SK-N-SH treated with all-trans-retinoic acid at 6 μM for 48 hours (cell line): Measurements from ENCODE around the gene BIRC2.

Experiments used
- ATAC-seq: fragments of 200-7000 bp; cut with Tn5 transposase; 3 replicates; pipeline ENCODE4 v1.9.1; 2020; ENCODE audit warnings: mild to moderate bottlenecking, moderate library complexity
- ARNTL ChIP-seq: fragments of 450-650 bp; formaldehyde crosslinking; IDR thresholded peaks from 2 replicates; pipeline ENCODE4 v1.5.0; 2020; ENCODE audit warnings: low read depth, mild to moderate bottlenecking, moderate library complexity, borderline replicate concordance
- BACH2 ChIP-seq: fragments of 250-450 bp; sonication (Bioruptor Pico); IDR thresholded peaks from 2 replicates; pipeline ENCODE4 v1.9.0; 2021; ENCODE audit warnings: mild to moderate bottlenecking, borderline replicate concordance
- CREB5 ChIP-seq: fragments of 250-450 bp; sonication (Bioruptor Pico); IDR thresholded peaks from 2 replicates; pipeline ENCODE4 v1.5.1; 2020; ENCODE audit warnings: low read depth, mild to moderate bottlenecking, moderate library complexity
- CSDC2 ChIP-seq: fragments of 250-450 bp; sonication (Bioruptor Pico); IDR thresholded peaks from 2 replicates; pipeline ENCODE4 v1.5.0; 2020; ENCODE audit warnings: mild to moderate bottlenecking, moderate library complexity
- CSRNP3 ChIP-seq: fragments of 250-450 bp; sonication (Bioruptor Pico); IDR thresholded peaks from 2 replicates; pipeline ENCODE4 v1.5.1; 2021; ENCODE audit warnings: mild to moderate bottlenecking, moderate library complexity
- ESRRG ChIP-seq: fragments of 250-450 bp; sonication (Bioruptor Pico); IDR thresholded peaks from 2 replicates; pipeline ENCODE4 v1.6.1; 2021; ENCODE audit warnings: mild to moderate bottlenecking
- GLIS3 ChIP-seq: fragments of 250-450 bp; sonication (Bioruptor Pico); IDR thresholded peaks from 2 replicates; pipeline ENCODE4 v1.5.0; 2020; ENCODE audit warnings: mild to moderate bottlenecking, moderate library complexity
- ISL1 ChIP-seq: fragments of 250-450 bp; sonication (Bioruptor Pico); IDR thresholded peaks from 2 replicates; pipeline ENCODE4 v2.1.2; 2022; ENCODE audit warnings: mild to moderate bottlenecking, moderate library complexity
- OSR1 ChIP-seq: fragments of 250-450 bp; sonication (Bioruptor Pico); IDR thresholded peaks from 2 replicates; pipeline ENCODE4 v1.8.0; 2022; ENCODE audit warnings: moderate library complexity, mild to moderate bottlenecking, inconsistent platforms
- POU6F1 ChIP-seq: fragments of 250-450 bp; sonication (Bioruptor Pico); IDR thresholded peaks from 2 replicates; pipeline ENCODE4 v1.8.0; 2021; ENCODE audit warnings: low read depth, mild to moderate bottlenecking, moderate library complexity, borderline replicate concordance
- PPARA ChIP-seq: fragments of 250-450 bp; sonication (Bioruptor Pico); IDR thresholded peaks from 2 replicates; pipeline ENCODE4 v1.5.0; 2020; ENCODE audit warnings: mild to moderate bottlenecking, borderline replicate concordance
- RARB ChIP-seq: fragments of 250-450 bp; sonication (Bioruptor Pico); IDR thresholded peaks from 2 replicates; pipeline ENCODE4 v1.8.0; 2021; ENCODE audit warnings: mild to moderate bottlenecking, moderate library complexity
- SNAI2 ChIP-seq: fragments of 250-450 bp; sonication (Bioruptor Pico); IDR thresholded peaks from 2 replicates; pipeline ENCODE4 v1.5.0; 2020; ENCODE audit warnings: mild to moderate bottlenecking, moderate library complexity
- TCF4 ChIP-seq: fragments of 250-450 bp; sonication (Bioruptor Pico); IDR thresholded peaks from 2 replicates; pipeline ENCODE4 v1.8.0; 2021; ENCODE audit warnings: mild to moderate bottlenecking, moderate library complexity, borderline replicate concordance
- TOX ChIP-seq: fragments of 250-450 bp; sonication (Bioruptor Pico); IDR thresholded peaks from 2 replicates; pipeline ENCODE4 v1.8.0; 2021; ENCODE audit warnings: mild to moderate bottlenecking, moderate library complexity, borderline replicate concordance
- TSHZ2 ChIP-seq: fragments of 250-450 bp; sonication (Bioruptor Pico); IDR thresholded peaks from 2 replicates; pipeline ENCODE4 v1.5.0; 2020; ENCODE audit warnings: mild to moderate bottlenecking, moderate library complexity
- ZC3H10 ChIP-seq: fragments of 250-450 bp; sonication (Bioruptor Pico); IDR thresholded peaks from 2 replicates; pipeline ENCODE4 v1.5.1; 2021; ENCODE audit warnings: mild to moderate bottlenecking, moderate library complexity
- ZFP3 ChIP-seq: fragments of 250-450 bp; sonication (Bioruptor Pico); IDR thresholded peaks from 2 replicates; pipeline ENCODE4 v1.5.0; 2020; ENCODE audit warnings: mild to moderate bottlenecking, moderate library complexity
- ZNF565 ChIP-seq: fragments of 450-650 bp; formaldehyde crosslinking; conservative IDR thresholded peaks from 2 replicates; pipeline ENCODE4 v1.5.0; 2020; ENCODE audit warnings: low read depth, mild to moderate bottlenecking, moderate library complexity
- ZNF70 ChIP-seq: fragments of 450-650 bp; formaldehyde crosslinking; IDR thresholded peaks from 2 replicates; pipeline ENCODE4 v1.5.0; 2020; ENCODE audit warnings: mild to moderate bottlenecking, moderate library complexity
- ZNF8 ChIP-seq: fragments of 450-650 bp; formaldehyde crosslinking; IDR thresholded peaks from 2 replicates; pipeline ENCODE4 v1.5.0; 2020; ENCODE audit warnings: mild to moderate bottlenecking, moderate library complexity

BIRC2 gene

GRCh38 chr11:102328748-102329147 is 18.3 kb upstream of the BIRC2 start:
- TF ChIP-seq CREB5: no peak
- TF ChIP-seq SNAI2 (CRISPR knock-in tag): no peak
- TF ChIP-seq CSDC2 (CRISPR knock-in tag): no peak
- TF ChIP-seq BACH2 (CRISPR knock-in tag): no peak
- no peak for TF ChIP-seq ESRRG (CRISPR knock-in tag)
- TF ChIP-seq ISL1: no peak
- no peak for TF ChIP-seq TSHZ2 (CRISPR knock-in tag)
- no peak for TF ChIP-seq CSRNP3
- no peak for TF ChIP-seq ZNF8
- TF ChIP-seq OSR1 (CRISPR knock-in tag): no peak
- TF ChIP-seq PPARA: no peak
- TF ChIP-seq ZFP3 (CRISPR knock-in tag): no peak
- TF ChIP-seq RARB (CRISPR knock-in tag): no peak
- no peak for TF ChIP-seq ZNF70
- no peak for TF ChIP-seq ZNF565
- no peak for TF ChIP-seq GLIS3 (CRISPR knock-in tag)
- TF ChIP-seq TOX (CRISPR knock-in tag): no peak
- no peak for TF ChIP-seq POU6F1 (CRISPR knock-in tag)

GRCh38 chr11:102330231-102330630 is 16.8 kb upstream of the BIRC2 start:
- TF ChIP-seq RARB (CRISPR knock-in tag) (no peak), PPARA (no peak)
- TF ChIP-seq, all 23 proteins: peak for 0

More at GRCh38 chr11:102328748-102329147, 18.3 kb upstream of the BIRC2 start:
- ATAC-seq: no peak

GRCh38 chr11:102331341-102331740 is 15.7 kb upstream of the BIRC2 start:
- ATAC-seq: no peak
- TF ChIP-seq BACH2 (CRISPR knock-in tag) (no peak), ZC3H10 (CRISPR knock-in tag) (no peak), POU6F1 (CRISPR knock-in tag) (no peak), SNAI2 (CRISPR knock-in tag) (no peak), ARNTL (no peak), CSRNP3 (no peak), OSR1 (CRISPR knock-in tag) (no peak), ZNF8 (no peak), TSHZ2 (CRISPR knock-in tag) (no peak), ZFP3 (CRISPR knock-in tag) (no peak), ESRRG (CRISPR knock-in tag) (no peak), TCF4 (CRISPR knock-in tag) (no peak), CREB5 (no peak), ISL1 (no peak), ZNF70 (no peak), TOX (CRISPR knock-in tag) (no peak), CSDC2 (CRISPR knock-in tag) (no peak)

More at GRCh38 chr11:102330231-102330630, 16.8 kb upstream of the BIRC2 start:
- ATAC-seq: no peak
